Germinal center (tissue), 1 donor: ENCODE measurements around the gene CFD.
"Not testable (repeated sequence)": the region's sequence is repeated elsewhere in the genome, so short reads cannot be mapped to it uniquely, and the experiment has no call there.

Experiments used
- DNase-seq: peaks from one replicate; pipeline ENCODE4 v3.0.0; 2012; ENCODE audit warnings: mixed read lengths, low spot score

Gene CFD

DNA sequence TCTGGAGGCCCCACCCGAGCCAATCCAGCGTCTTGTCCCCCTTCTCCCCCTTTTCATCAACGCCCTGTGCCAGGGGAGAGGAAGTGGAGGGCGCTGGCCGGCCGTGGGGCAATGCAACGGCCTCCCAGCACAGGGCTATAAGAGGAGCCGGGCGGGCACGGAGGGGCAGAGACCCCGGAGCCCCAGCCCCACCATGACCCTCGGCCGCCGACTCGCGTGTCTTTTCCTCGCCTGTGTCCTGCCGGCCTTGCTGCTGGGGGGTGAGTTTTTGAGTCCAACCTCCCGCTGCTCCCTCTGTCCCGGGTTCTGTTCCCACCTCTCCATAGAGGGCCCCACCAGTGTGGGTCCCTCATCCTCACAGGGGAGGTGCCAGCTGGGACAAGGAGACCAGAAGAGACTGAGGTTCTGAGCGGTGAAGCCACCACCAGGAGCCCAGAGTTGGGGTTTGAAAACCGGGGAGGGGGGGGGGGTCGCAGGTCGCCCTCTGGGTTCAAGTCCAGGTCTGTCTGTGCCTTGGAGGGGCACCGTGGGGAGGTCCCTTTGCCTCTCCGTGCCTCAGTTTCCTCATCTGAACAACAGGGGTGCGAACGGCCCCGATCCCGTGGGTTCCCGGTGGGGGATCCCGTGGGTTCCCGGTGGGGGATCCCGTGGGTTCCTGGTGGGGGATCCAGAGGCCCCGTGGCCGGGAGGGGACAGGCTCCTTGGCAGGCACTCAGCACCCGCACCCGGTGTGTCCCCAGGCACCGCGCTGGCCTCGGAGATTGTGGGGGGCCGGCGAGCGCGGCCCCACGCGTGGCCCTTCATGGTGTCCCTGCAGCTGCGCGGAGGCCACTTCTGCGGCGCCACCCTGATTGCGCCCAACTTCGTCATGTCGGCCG is 7.1 kb upstream of the CFD start, which contains the start of gene ELANE:
Gene ELANE (plus strand): TSS at position 168 of the 878 bp plus-strand sequence. CDS start 26 bp downstream, at position 194.
- DNase-seq, result no peak

- no peak for DNase-seq
These were observed 6.4 kb upstream of the CFD start for GRCh38 chr19:853014-853585.

DNA sequence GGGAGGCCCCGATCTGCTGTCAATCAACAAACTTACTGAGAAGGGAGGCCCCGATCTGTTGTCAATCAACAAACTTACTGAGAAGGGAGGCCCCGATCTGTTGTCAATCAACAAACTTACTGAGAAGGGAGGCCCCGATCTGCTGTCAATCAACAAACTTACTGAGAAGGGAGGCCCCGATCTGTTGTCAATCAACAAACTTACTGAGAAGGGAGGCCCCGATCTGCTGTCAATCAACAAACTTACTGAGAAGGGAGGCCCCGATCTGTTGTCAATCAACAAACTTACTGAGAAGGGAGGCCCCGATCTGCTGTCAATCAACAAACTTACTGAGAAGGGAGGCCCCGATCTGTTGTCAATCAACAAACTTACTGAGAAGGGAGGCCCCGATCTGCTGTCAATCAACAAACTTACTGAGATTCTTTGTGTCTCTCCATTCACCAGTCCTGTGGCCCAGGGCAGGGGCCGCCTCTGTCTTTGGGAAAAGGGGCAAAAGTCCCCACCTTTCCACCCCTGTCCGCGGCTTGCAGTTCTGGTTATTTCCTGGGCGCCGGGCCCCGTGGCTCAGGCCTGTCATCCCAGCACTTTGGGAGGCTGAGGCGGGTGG is 5.7 kb upstream of the CFD start:
- DNase-seq, result not testable (repeated sequence)

GRCh38 chr19:854549-854948 is 4.9 kb upstream of the CFD start:
- DNase-seq, result no peak

DNA sequence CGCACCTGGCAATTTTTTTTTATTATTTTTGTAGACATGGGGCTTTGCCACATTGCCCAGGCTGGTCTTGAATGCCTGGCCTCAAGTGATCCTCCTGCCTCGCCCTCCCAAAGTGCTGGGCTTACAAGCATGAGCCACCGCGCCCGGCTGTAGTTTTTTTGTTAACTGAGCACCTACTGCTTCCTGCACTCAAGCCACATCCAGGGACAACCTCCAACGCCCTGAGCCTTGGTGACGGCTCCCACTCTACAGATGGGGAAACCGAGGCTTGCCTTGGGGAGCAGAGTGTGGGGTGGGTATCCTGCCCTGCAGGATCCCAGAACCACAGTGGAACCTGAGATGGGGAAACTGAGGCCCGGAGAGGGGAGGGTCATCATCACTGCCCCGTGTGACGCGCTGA is 4.3 kb upstream of the CFD start:
- DNase-seq, result no peak

- no peak for DNase-seq
These were observed 3.8 kb upstream of the CFD start for GRCh38 chr19:855566-856120.

- DNase-seq, result no peak
These were observed 1.2 kb upstream of the CFD start for GRCh38 chr19:858284-858683.

- no peak for DNase-seq
These were observed 1.8 kb downstream of the CFD start for GRCh38 chr19:861141-861755.

GRCh38 chr19:861756-862580 is 2.5 kb downstream of the CFD start:
- peak; percentile 83 for DNase-seq

- peak; percentile 84 for DNase-seq
These were observed 3.3 kb downstream of the CFD start for GRCh38 chr19:862581-863314.

DNA sequence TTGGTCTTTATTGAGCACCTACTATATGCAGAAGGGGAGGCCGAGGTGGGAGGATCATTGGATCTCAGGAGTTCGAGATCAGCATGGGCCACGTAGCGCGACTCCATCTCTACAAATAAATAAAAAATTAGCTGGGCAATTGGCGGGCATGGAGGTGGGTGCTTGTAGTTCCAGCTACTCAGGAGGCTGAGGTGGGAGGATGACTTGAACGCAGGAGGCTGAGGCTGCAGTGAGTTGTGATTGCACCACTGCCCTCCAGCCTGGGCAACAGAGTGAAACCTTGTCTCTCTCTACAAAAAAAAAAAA is 3.8 kb downstream of the CFD start:
- DNase-seq, result no peak

GRCh38 chr19:866769-867300 is 7.4 kb downstream of the CFD start:
- no peak for DNase-seq

DNA sequence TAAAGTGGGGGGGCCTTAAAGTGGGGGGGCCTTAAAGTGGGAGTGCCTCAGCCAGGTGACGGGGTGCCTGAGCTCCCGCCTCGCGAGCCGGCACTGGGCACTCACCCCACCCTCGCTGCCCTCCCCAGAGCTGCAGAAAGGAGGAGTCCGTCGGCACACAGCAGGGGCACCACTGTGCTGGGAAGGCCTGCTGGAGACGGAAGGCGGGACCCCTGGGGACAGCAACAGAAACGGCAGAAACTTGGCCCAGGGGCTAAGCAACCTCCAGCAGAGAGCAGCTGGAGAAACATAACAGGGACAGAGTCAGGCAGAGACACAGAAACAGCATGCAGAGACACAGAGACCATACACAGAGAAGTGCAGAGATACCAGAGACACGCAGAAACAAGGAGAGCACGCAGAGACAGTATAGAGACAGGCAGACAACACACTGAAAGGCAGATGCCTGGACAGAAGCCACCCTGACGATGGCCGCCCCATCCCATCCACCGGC is 7.9 kb downstream of the CFD start:
- DNase-seq, result no peak

DNA sequence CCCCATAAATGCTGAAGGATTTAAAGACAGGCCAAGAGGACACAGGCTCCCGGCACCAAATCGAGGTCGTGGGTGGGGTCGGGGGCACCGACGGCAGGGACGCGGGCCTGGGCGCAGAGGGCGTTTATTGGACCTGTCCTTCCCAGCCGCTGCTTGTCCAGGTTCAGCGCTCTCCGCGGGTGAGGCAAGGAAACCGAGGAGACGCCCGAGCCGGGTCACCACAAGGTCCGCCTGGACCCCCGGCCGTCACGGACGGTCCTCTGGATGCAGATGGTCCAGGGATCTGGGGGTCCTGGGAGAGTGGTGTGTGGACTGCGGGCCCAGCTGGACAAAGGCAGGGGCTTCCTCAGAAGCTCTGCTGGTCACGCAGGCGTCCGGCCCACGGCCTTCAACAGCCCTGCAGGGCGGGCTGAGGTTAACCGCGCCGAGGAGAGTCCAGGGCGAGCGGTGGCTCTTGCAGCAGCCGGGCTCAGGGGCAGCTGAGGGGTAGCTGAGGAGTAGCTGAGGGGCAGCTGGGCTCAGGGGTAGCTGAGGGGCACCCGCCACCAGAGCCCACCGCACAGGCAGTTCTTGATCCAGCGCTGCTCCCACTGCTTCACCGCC is 8.5 kb downstream of the CFD start:
- no peak for DNase-seq

DNA sequence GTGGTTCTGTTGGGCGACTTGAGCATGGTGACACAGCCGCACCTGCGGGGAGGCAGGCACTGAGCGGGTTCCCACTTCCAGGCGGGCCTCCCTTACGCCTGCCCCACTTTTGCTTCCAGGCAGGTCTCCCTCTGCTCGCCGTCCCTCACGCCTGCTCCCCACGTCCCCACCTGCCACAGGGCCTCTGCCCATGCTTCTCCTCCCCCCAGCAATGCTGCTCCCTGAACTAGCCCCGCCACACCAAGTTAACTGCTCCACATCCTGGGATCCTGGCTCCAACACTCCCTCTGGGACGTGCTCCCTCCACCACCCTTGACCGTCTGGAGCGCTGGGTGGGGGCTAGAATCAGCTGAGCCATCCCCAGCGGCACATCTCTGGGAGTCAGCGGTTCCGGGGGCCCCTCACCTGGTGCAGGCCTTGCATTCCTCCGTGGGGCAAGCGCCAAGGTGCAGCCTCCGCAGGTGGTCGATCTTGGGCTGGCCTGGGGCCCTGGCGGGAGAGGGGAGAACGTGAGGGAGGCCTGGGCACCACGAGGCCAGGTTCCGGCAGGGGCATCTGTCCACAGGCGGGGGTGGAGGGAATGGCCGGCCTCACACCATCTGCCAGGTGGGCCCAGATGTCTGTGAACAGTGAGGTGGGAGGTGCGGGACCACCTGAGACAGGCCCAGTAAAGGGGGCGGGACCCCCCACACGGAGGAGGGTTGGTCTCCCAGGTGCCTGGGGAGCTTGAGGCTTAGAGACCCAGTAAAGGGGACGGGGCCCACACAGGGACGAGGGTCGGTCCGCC is 9.2 kb downstream of the CFD start:
- DNase-seq, result no peak

DNA sequence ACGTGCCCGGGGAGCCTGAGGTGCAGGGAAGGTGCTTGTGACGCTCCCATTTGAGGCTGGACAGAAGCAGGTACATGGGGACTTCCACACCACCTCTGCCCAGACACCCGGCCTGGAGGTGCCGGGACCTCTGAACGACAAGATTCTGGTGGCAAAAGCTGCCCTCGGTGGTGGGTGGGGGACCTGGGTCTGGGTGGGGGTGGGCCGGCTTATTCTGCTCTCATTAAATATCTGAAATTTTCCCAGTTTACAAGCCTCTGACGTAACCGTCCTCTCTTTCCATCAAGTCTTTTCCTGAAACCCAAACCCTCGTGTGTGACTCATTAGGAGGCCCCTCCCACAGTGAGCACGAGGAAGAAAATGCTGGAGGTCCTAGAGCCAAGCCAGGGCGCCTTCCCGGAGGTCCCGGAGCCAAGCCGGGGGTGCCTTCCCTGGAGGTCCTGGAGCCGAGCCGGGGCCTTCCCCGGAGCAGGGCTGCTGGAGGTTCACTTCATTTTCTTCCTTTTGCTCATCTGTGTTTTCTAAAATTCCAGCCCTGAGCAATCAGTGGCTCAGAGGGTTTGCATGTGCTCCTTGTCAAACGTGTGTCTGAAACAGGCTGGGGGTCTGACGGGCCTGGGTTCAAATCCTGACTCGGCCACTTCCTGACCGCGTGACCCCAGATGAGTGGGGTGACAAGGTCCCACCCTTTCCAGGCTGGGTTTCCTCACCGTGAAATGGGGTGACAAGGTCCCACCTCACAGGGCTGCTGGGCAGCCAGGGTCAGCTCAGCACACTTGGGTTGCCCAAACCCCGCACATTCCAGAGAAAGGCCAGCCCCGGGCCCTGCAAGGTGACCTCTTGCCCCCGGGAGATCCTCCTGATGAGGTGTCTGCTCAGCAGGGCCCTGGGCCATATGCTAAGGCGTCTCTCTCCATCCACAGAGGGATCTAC is 10.0 kb downstream of the CFD start:
- DNase-seq, result no peak

DNA sequence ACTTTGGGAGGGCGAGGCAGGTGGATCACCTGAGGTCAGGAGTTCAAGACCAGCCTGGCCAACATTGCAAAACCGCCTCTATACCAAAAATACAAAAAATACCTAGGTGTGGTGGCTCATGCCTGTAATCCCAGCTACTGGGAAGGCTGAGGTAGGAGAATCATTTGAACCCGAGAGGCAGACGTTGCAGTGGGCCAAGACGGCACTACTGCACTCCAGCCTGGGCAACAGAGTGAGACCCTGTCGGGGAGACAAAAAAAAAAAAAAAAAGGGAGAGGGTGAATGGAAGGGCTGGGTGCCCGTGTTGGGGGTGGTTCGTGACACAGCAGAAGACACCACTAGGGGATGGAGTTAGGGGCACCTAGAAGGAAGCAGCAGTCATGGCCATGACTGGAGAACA is 10.8 kb downstream of the CFD start:
- DNase-seq, result no peak

DNA sequence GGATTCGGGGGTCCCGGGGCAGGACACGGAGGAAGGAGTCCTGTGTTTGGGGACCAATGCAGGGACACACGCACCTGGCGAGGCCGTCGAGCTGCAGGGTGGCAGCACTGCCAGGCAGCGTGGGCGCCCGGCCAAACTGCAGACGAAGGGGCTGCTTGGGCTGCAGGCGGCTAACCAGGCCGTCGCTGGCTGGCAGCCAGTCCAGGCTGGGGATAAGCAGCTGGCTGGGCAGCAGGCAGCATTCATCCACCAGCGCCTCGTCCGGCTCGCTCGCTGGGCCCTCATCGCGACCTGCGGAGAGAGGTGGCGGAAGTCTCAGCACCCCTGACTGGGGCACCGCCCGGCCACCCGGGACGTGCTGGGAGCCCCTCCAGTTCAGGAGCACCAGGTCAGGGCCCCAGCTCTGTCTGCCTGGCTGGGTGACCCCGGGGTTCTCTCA is 11.5 kb downstream of the CFD start:
- DNase-seq, result no peak
